ENCODE data around the gene PDIA5. TPM values are rescaled to one million over a fixed set of nuclear protein-coding genes. Genes with fewer than 3 reads are reported as not detected.

The PDIA5 gene
- total RNA-seq, 1 donor from 2014 or later: 6.0 TPM

DNA sequence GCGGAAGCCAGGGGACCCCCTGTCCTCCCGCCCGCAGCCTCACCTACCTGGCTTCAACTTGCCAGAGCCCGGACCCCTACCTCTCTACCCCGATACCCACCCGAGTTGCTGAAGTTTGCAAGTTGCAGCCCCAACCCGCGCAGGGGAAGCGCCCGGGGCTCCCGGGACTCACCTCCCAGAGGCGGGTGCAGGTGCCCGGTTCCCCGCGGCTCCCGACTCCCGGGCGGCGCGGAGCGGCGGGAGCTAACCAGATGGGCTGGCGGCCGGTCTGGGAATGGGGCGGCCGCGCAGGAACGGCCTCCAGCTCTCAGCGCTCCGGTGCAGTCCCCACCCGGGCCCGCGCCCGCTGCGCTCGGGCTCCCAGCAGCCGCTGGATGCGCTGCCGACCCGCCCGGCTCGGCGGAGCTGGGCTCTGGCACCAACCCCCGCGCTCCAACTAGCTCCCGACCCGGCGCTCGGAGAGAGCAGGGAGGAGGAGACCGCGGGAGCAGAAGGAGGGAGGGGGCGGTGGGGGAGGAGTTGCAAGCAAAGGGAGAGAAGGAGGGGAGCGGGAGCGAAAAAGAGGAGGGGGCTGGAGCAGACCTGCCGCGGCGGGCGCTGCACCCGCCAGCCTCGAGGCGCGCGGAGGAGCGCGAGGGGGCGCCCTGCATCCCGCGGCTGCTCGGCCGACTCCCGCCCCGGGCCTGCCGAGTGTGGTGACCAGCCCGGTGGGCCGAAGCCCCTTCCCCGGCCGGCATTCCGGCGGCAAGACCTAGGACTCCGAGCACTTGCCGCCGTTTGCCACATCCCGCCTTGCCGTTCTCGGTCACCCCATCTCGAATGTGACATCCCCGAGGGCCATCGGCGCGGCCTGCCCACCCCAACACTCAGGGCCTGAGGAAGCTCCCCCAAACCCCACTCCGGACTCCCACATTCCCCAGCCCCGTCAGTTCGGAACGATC lies 39.3 kb upstream of the PDIA5 start, which contains the start of gene SEMA5B:
TSS of gene SEMA5B (minus strand) at position 472 of the 941 bp plus-strand sequence. CDS start 66,500 bp downstream, outside the sequence.
- DNase-seq: peak; percentile 31
- peak within 1 kb of the TSS; percentile 79 for H3K4me3 ChIP-seq
- peaks cover 24% of the 10 kb centered on the region for H3K27me3 ChIP-seq (ENCODE audit: low read depth)
- peaks cover 48% of the 10 kb centered on the region for H3K4me1 ChIP-seq
- no peaks in the 10 kb centered on the region for H3K9me3 ChIP-seq (replicated peaks)
- H3K36me3 ChIP-seq: no peaks in the 10 kb centered on the region
- intact Hi-C loops (cut with micrococcal nuclease): loop anchor here (5.0 kb wide), 1 partner anchor 85 kb away; no protein-coding TSS in a partner anchor
- peak within 1 kb of the TSS; percentile 68 for H3K27ac ChIP-seq (replicated peaks)
- TF ChIP-seq, protein P1, sequence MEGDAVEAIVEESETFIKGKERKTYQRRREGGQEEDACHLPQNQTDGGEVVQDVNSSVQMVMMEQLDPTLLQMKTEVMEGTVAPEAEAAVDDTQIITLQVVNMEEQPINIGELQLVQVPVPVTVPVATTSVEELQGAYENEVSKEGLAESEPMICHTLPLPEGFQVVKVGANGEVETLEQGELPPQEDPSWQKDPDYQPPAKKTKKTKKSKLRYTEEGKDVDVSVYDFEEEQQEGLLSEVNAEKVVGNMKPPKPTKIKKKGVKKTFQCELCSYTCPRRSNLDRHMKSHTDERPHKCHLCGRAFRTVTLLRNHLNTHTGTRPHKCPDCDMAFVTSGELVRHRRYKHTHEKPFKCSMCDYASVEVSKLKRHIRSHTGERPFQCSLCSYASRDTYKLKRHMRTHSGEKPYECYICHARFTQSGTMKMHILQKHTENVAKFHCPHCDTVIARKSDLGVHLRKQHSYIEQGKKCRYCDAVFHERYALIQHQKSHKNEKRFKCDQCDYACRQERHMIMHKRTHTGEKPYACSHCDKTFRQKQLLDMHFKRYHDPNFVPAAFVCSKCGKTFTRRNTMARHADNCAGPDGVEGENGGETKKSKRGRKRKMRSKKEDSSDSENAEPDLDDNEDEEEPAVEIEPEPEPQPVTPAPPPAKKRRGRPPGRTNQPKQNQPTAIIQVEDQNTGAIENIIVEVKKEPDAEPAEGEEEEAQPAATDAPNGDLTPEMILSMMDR (IDR thresholded peaks at IDR 0.05; ENCODE audit: borderline replicate concordance): peak; percentile 68

GRCh38 chr3:123028233-123028828 lies 38.5 kb upstream of the PDIA5 start:
- H3K27me3 ChIP-seq (ENCODE audit: low read depth): peaks cover 24% of the 10 kb centered on the region
- DNase-seq: no peak

DNA sequence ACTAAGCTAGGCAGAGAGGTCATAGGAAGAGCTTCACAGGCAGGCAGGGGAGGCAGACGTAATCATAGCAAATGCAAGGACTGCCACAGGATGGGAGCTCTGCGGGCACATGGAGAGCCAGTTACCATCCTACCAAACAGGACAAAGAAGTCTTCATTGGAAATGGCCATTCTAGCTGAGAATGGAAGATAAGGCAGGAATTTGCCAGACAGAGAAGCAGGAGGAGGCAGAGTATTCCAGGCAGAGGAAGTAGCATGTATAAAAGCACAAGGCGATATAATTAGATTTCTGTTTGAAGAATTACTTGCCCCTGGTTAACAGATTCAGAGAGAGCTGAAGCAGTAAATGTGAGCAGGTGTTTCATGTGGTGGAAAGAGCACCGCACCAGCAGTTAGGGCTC lies 35.8 kb upstream of the PDIA5 start:
- intact Hi-C loops (cut with micrococcal nuclease): no loop called here
- no peaks in the 10 kb centered on the region for H3K9me3 ChIP-seq (replicated peaks)
- peak overlapping the region; percentile 23 for H3K27ac ChIP-seq (replicated peaks)
- no peak for DNase-seq
- H3K27me3 ChIP-seq (ENCODE audit: low read depth): peaks cover 15% of the 10 kb centered on the region
- TF ChIP-seq, protein P1 (IDR thresholded peaks at IDR 0.05; ENCODE audit: borderline replicate concordance): no peak
- no peaks in the 10 kb centered on the region for H3K36me3 ChIP-seq
- peaks cover 49% of the 10 kb centered on the region for H3K4me1 ChIP-seq
- H3K4me3 ChIP-seq: no peak overlapping the region

More at GRCh38 chr3:123028233-123028828, 38.5 kb upstream of the PDIA5 start:
- H3K36me3 ChIP-seq: no peaks in the 10 kb centered on the region
- no peaks in the 10 kb centered on the region for H3K9me3 ChIP-seq (replicated peaks)
- intact Hi-C loops (cut with micrococcal nuclease): loop anchor here (5.0 kb wide), 1 partner anchor 86 kb away; no protein-coding TSS in a partner anchor
- H3K4me1 ChIP-seq: peaks cover 50% of the 10 kb centered on the region
- peak overlapping the region; percentile 79 for H3K4me3 ChIP-seq
- H3K27ac ChIP-seq (replicated peaks): peak overlapping the region; percentile 68
- TF ChIP-seq, protein P1 (IDR thresholded peaks at IDR 0.05; ENCODE audit: borderline replicate concordance): peak; percentile 60

GRCh38 chr3:123032057-123032456 lies 34.8 kb upstream of the PDIA5 start:
- no peak for DNase-seq
- Histone ChIP-seq H3K9me3 (replicated peaks) (no peaks in the 10 kb centered on the region), H3K27ac (replicated peaks) (no peak overlapping the region), H3K36me3 (no peaks in the 10 kb centered on the region), H3K4me3 (no peak overlapping the region), H3K4me1 (peaks cover 38% of the 10 kb centered on the region), H3K27me3 (ENCODE audit: low read depth) (peaks cover 5% of the 10 kb centered on the region)
- TF ChIP-seq, protein P1 (IDR thresholded peaks at IDR 0.05; ENCODE audit: borderline replicate concordance): no peak
- intact Hi-C loops (cut with micrococcal nuclease): no loop called here

DNA sequence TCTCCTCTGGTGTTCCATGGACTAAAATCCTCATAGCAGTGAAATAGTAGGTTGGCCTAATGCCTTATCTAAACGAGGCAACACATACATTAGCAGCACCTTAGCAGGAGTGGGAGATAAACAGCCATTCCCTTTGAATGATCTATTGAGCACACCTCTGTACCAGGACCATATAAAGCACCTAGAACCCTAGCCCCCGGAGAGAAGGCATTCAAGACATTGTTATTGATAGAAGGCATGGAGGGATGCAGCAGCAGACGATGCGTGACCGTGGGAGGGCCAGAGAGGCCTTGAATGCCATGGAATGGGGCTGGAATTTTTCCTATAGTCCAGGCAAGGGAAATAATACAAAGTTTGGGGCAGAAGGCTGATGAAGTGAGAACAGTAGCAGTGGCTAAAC lies 32.7 kb upstream of the PDIA5 start:
- TF ChIP-seq, protein P1 (IDR thresholded peaks at IDR 0.05; ENCODE audit: borderline replicate concordance): no peak
- no peaks in the 10 kb centered on the region for H3K36me3 ChIP-seq
- DNase-seq: no peak
- intact Hi-C loops (cut with micrococcal nuclease): no loop called here
- H3K27me3 ChIP-seq (ENCODE audit: low read depth): no peaks in the 10 kb centered on the region
- no peaks in the 10 kb centered on the region for H3K9me3 ChIP-seq (replicated peaks)
- peaks cover 18% of the 10 kb centered on the region for H3K4me1 ChIP-seq
- H3K27ac ChIP-seq (replicated peaks): peak overlapping the region; percentile 17
- no peak overlapping the region for H3K4me3 ChIP-seq
